ENCODE measurements around the gene CYCS. TPM values are rescaled to one million over a fixed set of nuclear protein-coding genes. Genes with fewer than 3 reads are reported as not detected.
A peak's percentile ranks its signal among the peaks of the same experiment; 100 is the strongest.

CYCS gene
- total RNA-seq, 1 experiment from 2014 or later, result 120 TPM

DNA sequence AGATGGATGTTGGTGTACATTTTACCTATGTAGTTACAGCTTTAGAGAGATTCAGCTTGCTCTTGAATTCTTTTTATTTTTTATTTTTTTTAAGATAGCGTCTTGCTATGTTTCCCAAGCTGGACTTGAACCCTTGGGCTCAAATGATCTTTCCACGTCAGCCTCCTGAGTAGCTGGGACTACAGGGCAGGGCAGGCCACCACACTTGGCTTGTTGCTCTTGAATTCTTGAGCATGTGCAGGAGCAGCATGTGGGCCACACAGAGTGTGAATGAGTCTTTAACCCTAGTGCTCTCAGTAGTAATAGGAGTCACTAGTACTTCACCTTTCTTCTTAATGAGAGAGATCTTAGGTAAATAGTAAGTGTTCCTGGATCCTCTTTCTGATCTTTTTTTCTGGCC is 26.7 kb upstream of the CYCS start:
- no peak overlapping the region for H3K27ac ChIP-seq
- no peak overlapping the region for H2AFZ ChIP-seq
- no peak overlapping the region for H3K4me3 ChIP-seq
- H3K9me2 ChIP-seq (ENCODE audit: insufficient read depth), result no peaks in the 10 kb centered on the region
- no peaks in the 10 kb centered on the region for H3K9me3 ChIP-seq (ENCODE audit: insufficient read depth, low read depth)
- intact Hi-C loops (cut with micrococcal nuclease; ENCODE audit: unreplicated experiment), result no loop called here
- H3K36me3 ChIP-seq (ENCODE audit: low read depth), result no peaks in the 10 kb centered on the region
- no peak for DNase-seq
- peaks cover 28% of the 10 kb centered on the region for H3K27me3 ChIP-seq (ENCODE audit: insufficient read depth, low read depth)
- H3K4me2 ChIP-seq, result no peak overlapping the region
- ChIA-PET CTCF (no interaction called here), POLR2A (ENCODE audit: unreplicated experiment) (no interaction called here)
- TF ChIP-seq EZH2 (IDR thresholded peaks at IDR 0.05; ENCODE audit: low read depth), result no peak
- TF ChIP-seq, protein P1, sequence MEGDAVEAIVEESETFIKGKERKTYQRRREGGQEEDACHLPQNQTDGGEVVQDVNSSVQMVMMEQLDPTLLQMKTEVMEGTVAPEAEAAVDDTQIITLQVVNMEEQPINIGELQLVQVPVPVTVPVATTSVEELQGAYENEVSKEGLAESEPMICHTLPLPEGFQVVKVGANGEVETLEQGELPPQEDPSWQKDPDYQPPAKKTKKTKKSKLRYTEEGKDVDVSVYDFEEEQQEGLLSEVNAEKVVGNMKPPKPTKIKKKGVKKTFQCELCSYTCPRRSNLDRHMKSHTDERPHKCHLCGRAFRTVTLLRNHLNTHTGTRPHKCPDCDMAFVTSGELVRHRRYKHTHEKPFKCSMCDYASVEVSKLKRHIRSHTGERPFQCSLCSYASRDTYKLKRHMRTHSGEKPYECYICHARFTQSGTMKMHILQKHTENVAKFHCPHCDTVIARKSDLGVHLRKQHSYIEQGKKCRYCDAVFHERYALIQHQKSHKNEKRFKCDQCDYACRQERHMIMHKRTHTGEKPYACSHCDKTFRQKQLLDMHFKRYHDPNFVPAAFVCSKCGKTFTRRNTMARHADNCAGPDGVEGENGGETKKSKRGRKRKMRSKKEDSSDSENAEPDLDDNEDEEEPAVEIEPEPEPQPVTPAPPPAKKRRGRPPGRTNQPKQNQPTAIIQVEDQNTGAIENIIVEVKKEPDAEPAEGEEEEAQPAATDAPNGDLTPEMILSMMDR (conservative IDR thresholded peaks at IDR 0.05), result no peak
- H3F3A ChIP-seq (ENCODE audit: insufficient read depth, low read depth), result no peaks in the 10 kb centered on the region
- no TSS peak for BruUV-seq (replicated peaks)
- no peaks in the 10 kb centered on the region for H4K20me1 ChIP-seq (ENCODE audit: insufficient read depth)
- no peaks in the 10 kb centered on the region for H3K4me1 ChIP-seq (replicated peaks; ENCODE audit: insufficient read depth)
- no peaks in the 10 kb centered on the region for H3K79me2 ChIP-seq (ENCODE audit: low read depth)

DNA sequence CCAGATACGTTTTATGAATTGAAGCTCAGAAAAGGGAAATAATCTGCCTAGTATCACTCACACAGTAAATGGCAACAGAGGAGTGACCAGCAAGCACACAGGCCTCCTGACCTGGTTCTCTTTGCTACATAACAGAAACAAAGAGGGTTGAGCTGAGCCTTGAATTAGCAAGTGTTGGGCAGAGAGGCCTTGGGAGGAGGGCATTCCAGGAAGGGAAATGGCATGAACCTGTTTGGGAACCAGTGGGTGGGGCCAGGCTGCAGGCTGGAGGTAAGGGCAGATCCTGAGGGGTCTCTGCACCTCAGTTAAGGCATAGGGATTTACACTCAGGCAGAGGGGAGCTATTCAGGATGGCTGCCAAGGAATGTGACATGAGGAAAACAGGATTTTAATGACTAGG is 24.8 kb upstream of the CYCS start:
- ChIA-PET CTCF (no interaction called here), POLR2A (ENCODE audit: unreplicated experiment) (no interaction called here)
- Histone ChIP-seq H3K27me3 (ENCODE audit: insufficient read depth, low read depth) (peaks cover 13% of the 10 kb centered on the region), H3K79me2 (ENCODE audit: low read depth) (no peaks in the 10 kb centered on the region), H2AFZ (no peak overlapping the region), H3K4me3 (no peak overlapping the region), H3K9me2 (ENCODE audit: insufficient read depth) (no peaks in the 10 kb centered on the region), H3K4me1 (replicated peaks; ENCODE audit: insufficient read depth) (no peaks in the 10 kb centered on the region), H3K27ac (no peak overlapping the region), H4K20me1 (ENCODE audit: insufficient read depth) (no peaks in the 10 kb centered on the region), H3K9me3 (ENCODE audit: insufficient read depth, low read depth) (no peaks in the 10 kb centered on the region), H3K36me3 (ENCODE audit: low read depth) (no peaks in the 10 kb centered on the region), H3F3A (ENCODE audit: insufficient read depth, low read depth) (no peaks in the 10 kb centered on the region), H3K4me2 (no peak overlapping the region)
- no peak for TF ChIP-seq EZH2 (IDR thresholded peaks at IDR 0.05; ENCODE audit: low read depth)
- TF ChIP-seq, protein P1 (conservative IDR thresholded peaks at IDR 0.05), result no peak
- BruUV-seq (replicated peaks), result no TSS peak
- no peak for DNase-seq
- intact Hi-C loops (cut with micrococcal nuclease; ENCODE audit: unreplicated experiment), result no loop called here

DNA sequence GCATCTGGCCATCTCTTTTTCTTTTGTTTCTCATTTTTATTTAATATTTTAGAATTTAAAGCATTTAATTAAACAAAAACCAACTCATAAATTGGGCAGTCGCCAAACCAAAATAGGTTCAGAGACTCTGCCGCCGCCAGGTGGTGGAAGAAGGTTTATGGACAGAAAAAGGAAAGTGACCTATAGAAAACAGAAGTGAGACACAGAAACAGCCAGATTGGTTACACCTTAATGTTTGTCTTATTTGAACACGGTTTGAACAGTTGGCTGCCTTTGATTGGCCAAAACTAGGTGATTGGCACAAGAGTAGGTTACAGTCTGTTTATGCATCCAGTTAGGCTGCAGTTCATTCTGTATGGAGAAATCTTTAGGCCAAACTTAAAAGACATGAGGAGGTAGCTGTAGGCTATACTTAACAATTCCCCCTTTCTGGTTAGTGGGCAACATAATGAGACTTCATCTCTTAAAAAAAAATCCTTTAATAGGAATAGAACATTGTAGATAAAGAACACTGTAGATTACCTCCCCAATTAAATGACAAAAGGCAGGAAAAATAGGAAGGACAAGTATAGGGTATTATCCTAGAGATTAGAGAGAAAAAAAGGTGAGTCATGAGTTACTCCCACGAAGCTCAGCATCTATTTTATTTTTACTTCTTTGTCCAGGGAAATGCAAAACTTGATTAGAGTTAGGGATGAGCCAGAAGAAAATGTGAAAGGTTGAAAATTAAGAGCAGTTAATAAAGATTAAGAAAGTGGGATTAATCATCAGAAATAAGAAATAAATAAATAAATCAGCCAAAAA is 23.9 kb upstream of the CYCS start:
- no TSS peak for BruUV-seq (replicated peaks)
- DNase-seq, result no peak
- H3K79me2 ChIP-seq (ENCODE audit: low read depth), result no peaks in the 10 kb centered on the region
- no peak overlapping the region for H3K27ac ChIP-seq
- POLR2A ChIA-PET (ENCODE audit: unreplicated experiment), result no interaction called here
- TF ChIP-seq EZH2 (IDR thresholded peaks at IDR 0.05; ENCODE audit: low read depth), result no peak
- TF ChIP-seq, protein P1 (conservative IDR thresholded peaks at IDR 0.05), result peak; percentile 36; the same call in 1 of the 2 replicates
- H3K4me2 ChIP-seq, result no peak overlapping the region
- H3K27me3 ChIP-seq (ENCODE audit: insufficient read depth, low read depth), result peaks cover 4% of the 10 kb centered on the region
- CTCF ChIA-PET, result no interaction called here
- H3K4me3 ChIP-seq, result no peak overlapping the region
- no peaks in the 10 kb centered on the region for H3K9me2 ChIP-seq (ENCODE audit: insufficient read depth)
- H3K4me1 ChIP-seq (replicated peaks; ENCODE audit: insufficient read depth), result no peaks in the 10 kb centered on the region
- H3K36me3 ChIP-seq (ENCODE audit: low read depth), result no peaks in the 10 kb centered on the region
- no peaks in the 10 kb centered on the region for H3F3A ChIP-seq (ENCODE audit: insufficient read depth, low read depth)
- no peaks in the 10 kb centered on the region for H3K9me3 ChIP-seq (ENCODE audit: insufficient read depth, low read depth)
- intact Hi-C loops (cut with micrococcal nuclease; ENCODE audit: unreplicated experiment), result no loop called here
- H4K20me1 ChIP-seq (ENCODE audit: insufficient read depth), result no peaks in the 10 kb centered on the region
- H2AFZ ChIP-seq, result no peak overlapping the region

All from PC-9 (cell line).